Osteoblast (primary cell): ENCODE data around the gene RAF1. TPM values are rescaled to one million over a fixed set of nuclear protein-coding genes. Genes with fewer than 3 reads are reported as not detected.

Experiments
- DNase-seq: peaks from one replicate; pipeline ENCODE4 v3.0.0; 2011; ENCODE audit warnings: low spot score, mixed read lengths; ENCODE audit not compliant: insufficient read length; ENCODE audit errors: missing footprints
- H2AFZ ChIP-seq: 2 replicates; pipeline ENCODE4 v1.6.0; 2011; ENCODE audit warnings: mild to moderate bottlenecking, low read length
- H3K27ac ChIP-seq: 2 replicates; pipeline ENCODE4 v1.5.1; 2011; ENCODE audit warnings: mild to moderate bottlenecking, low read depth, low read length, moderate library complexity
- H3K27me3 ChIP-seq: 2 replicates; pipeline ENCODE4 v1.6.0; 2012; ENCODE audit warnings: mild to moderate bottlenecking, control low read depth, inconsistent platforms, low read length, moderate library complexity; ENCODE audit not compliant: insufficient read depth
- H3K36me3 ChIP-seq: 2 replicates; pipeline ENCODE4 v1.5.1; 2011; ENCODE audit warnings: mild to moderate bottlenecking, low read length, control low read depth, moderate library complexity; ENCODE audit not compliant: insufficient read depth
- H3K4me1 ChIP-seq: 2 replicates; pipeline ENCODE4 v1.5.1; 2011; ENCODE audit warnings: mild to moderate bottlenecking, low read length, control low read depth, moderate library complexity; ENCODE audit not compliant: insufficient read depth
- H3K4me2 ChIP-seq: 2 replicates; pipeline ENCODE4 v1.6.0; 2011; ENCODE audit warnings: mild to moderate bottlenecking, low read length; ENCODE audit not compliant: insufficient read depth
- H3K4me3 ChIP-seq: fragments of 200-600 bp; sonication (generic); 3 replicates; pipeline ENCODE4 v1.5.1; 2012; ENCODE audit warnings: mild to moderate bottlenecking, low read length, inconsistent platforms; ENCODE audit not compliant: insufficient read depth
- H3K79me2 ChIP-seq: 2 replicates; pipeline ENCODE4 v1.6.0; 2012; ENCODE audit warnings: mild to moderate bottlenecking, low read length, control low read depth, inconsistent platforms; ENCODE audit not compliant: insufficient read depth
- H3K9me3 ChIP-seq: 2 replicates; pipeline ENCODE4 v1.5.1; 2011; ENCODE audit warnings: low read depth, low read length, control low read depth
- H4K20me1 ChIP-seq: 2 replicates; pipeline ENCODE4 v1.6.0; 2012; ENCODE audit warnings: mild to moderate bottlenecking, low read length, control low read depth; ENCODE audit not compliant: insufficient read depth
- total RNA-seq: library from RNA; depleted of rRNA; stranded (reverse); fragments of >200 nt; gene quantifications from 2 replicates; pipeline ENCODE4 v1.2.3, GENCODE V29; 2012
- TF ChIP-seq, protein P1 (sequence below): IDR thresholded peaks from 2 replicates; pipeline ENCODE4 v1.5.1; 2011; ENCODE audit warnings: mild to moderate bottlenecking, low read depth, low read length, moderate library complexity; ENCODE audit errors: extremely low read depth

Gene RAF1
- total RNA-seq, 1 donor, result 118 TPM

DNA sequence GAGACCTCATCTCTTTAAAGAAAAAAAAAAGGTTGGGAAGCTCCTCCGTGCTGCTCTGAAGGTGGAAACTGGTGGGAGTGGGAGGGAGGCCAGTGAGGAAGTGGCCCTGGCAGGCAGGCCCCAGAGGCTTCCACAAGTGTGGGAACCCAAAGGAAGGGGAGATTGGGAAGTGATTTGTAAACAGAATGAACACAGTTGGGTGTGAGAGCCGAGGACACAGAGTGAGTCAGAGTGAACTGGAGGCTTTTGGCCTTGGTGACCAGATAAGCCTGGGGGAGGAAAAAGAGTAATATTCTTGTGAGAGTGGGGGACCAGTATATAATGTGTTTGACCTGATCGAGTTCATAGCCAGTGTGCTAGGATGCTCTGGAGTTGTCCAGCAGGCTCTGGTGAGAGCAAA, 84.0 kb downstream of the RAF1 start:
- no peak for DNase-seq
- Histone ChIP-seq H3K36me3 (peaks cover 79% of the 10 kb centered on the region), H2AFZ (no peak overlapping the region), H3K79me2 (peaks cover 13% of the 10 kb centered on the region), H3K27ac (peak overlapping the region; percentile 69), H4K20me1 (peaks cover 25% of the 10 kb centered on the region), H3K4me2 (no peak overlapping the region), H3K27me3 (no peaks in the 10 kb centered on the region), H3K9me3 (no peaks in the 10 kb centered on the region), H3K4me3 (no peak overlapping the region), H3K4me1 (peaks cover 29% of the 10 kb centered on the region)
- TF ChIP-seq, protein P1, sequence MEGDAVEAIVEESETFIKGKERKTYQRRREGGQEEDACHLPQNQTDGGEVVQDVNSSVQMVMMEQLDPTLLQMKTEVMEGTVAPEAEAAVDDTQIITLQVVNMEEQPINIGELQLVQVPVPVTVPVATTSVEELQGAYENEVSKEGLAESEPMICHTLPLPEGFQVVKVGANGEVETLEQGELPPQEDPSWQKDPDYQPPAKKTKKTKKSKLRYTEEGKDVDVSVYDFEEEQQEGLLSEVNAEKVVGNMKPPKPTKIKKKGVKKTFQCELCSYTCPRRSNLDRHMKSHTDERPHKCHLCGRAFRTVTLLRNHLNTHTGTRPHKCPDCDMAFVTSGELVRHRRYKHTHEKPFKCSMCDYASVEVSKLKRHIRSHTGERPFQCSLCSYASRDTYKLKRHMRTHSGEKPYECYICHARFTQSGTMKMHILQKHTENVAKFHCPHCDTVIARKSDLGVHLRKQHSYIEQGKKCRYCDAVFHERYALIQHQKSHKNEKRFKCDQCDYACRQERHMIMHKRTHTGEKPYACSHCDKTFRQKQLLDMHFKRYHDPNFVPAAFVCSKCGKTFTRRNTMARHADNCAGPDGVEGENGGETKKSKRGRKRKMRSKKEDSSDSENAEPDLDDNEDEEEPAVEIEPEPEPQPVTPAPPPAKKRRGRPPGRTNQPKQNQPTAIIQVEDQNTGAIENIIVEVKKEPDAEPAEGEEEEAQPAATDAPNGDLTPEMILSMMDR, result no peak

GRCh38 chr3:12579456-12579855, 84.5 kb downstream of the RAF1 start:
- Histone ChIP-seq H3K36me3 (peaks cover 79% of the 10 kb centered on the region), H3K9me3 (no peaks in the 10 kb centered on the region), H3K4me1 (peaks cover 29% of the 10 kb centered on the region), H2AFZ (no peak overlapping the region), H4K20me1 (peaks cover 25% of the 10 kb centered on the region), H3K27me3 (no peaks in the 10 kb centered on the region), H3K79me2 (peaks cover 13% of the 10 kb centered on the region), H3K27ac (peak overlapping the region; percentile 69), H3K4me2 (no peak overlapping the region), H3K4me3 (no peak overlapping the region)
- DNase-seq, result no peak
- TF ChIP-seq, protein P1, result no peak

DNA sequence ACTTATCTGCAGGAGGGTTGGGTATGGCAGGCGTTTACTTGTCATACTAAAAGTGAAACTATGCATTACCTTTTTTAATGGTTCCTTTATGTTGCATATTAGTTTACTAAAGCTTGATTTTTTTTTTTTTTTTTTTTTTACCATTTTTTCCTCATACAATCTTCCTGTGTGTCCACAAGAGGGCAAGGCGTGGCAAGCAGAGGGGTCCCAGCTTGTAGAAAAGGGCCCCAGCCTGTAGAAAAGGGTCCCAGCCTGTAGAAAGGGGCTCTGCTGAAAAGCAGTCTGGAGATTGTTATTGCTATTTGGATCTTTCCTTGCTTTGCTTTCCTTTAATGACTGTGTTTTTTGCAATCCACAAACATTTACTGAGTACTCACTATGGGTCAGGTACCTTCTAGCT, 85.2 kb downstream of the RAF1 start:
- H3K36me3 ChIP-seq, result peaks cover 79% of the 10 kb centered on the region
- H3K4me2 ChIP-seq, result no peak overlapping the region
- no peaks in the 10 kb centered on the region for H3K27me3 ChIP-seq
- H3K79me2 ChIP-seq, result peaks cover 17% of the 10 kb centered on the region
- H3K9me3 ChIP-seq, result no peaks in the 10 kb centered on the region
- DNase-seq, result no peak
- TF ChIP-seq, protein P1, result peak; percentile 48
- H3K27ac ChIP-seq, result no peak overlapping the region
- H2AFZ ChIP-seq, result no peak overlapping the region
- H4K20me1 ChIP-seq, result peaks cover 32% of the 10 kb centered on the region
- peaks cover 29% of the 10 kb centered on the region for H3K4me1 ChIP-seq
- no peak overlapping the region for H3K4me3 ChIP-seq

- Histone ChIP-seq H3K4me2 (no peak overlapping the region), H4K20me1 (peaks cover 32% of the 10 kb centered on the region), H3K27me3 (no peaks in the 10 kb centered on the region)
These were observed 86.5 kb downstream of the RAF1 start for GRCh38 chr3:12577379-12577778.

More at GRCh38 chr3:12577379-12577778, 86.5 kb downstream of the RAF1 start:
- H3K4me3 ChIP-seq, result no peak overlapping the region
- DNase-seq, result no peak
- peaks cover 32% of the 10 kb centered on the region for H3K4me1 ChIP-seq
- H3K9me3 ChIP-seq, result no peaks in the 10 kb centered on the region
- H3K36me3 ChIP-seq, result peaks cover 76% of the 10 kb centered on the region
- H3K27ac ChIP-seq, result no peak overlapping the region
- TF ChIP-seq, protein P1, result no peak
- H3K79me2 ChIP-seq, result peaks cover 17% of the 10 kb centered on the region
- no peak overlapping the region for H2AFZ ChIP-seq
